ENCODE measurements around the gene MAP4K4.

MAP4K4 gene

GRCh38 chr2:101723371-101724124 lies 26.0 kb downstream of the MAP4K4 start:
- no peak for DNase-seq (ENCODE audit: low read depth)

- no peak for DNase-seq (ENCODE audit: low read depth)
These were observed 26.6 kb downstream of the MAP4K4 start for GRCh38 chr2:101724125-101724474.

- DNase-seq (ENCODE audit: low read depth), result no peak
These were observed 27.5 kb downstream of the MAP4K4 start for GRCh38 chr2:101725038-101725437.

- DNase-seq (ENCODE audit: low read depth), result no peak
These were observed 28.1 kb downstream of the MAP4K4 start for GRCh38 chr2:101725515-101726192.

GRCh38 chr2:101728865-101729264 lies 31.4 kb downstream of the MAP4K4 start:
- no peak for DNase-seq (ENCODE audit: low read depth)

- peak; percentile 15 for DNase-seq (ENCODE audit: low read depth)
These were observed 32.1 kb downstream of the MAP4K4 start for GRCh38 chr2:101729521-101730190.

- DNase-seq (ENCODE audit: low read depth), result no peak
These were observed 33.9 kb downstream of the MAP4K4 start for GRCh38 chr2:101731221-101732054.

- DNase-seq (ENCODE audit: low read depth), result no peak
These were observed 34.7 kb downstream of the MAP4K4 start for GRCh38 chr2:101732199-101732598.

- no peak for DNase-seq (ENCODE audit: low read depth)
These were observed 35.3 kb downstream of the MAP4K4 start for GRCh38 chr2:101732773-101733256.

GRCh38 chr2:101733257-101733993 lies 35.9 kb downstream of the MAP4K4 start:
- DNase-seq (ENCODE audit: low read depth), result no peak

GRCh38 chr2:101734505-101735165 lies 37.1 kb downstream of the MAP4K4 start:
- DNase-seq (ENCODE audit: low read depth), result no peak

- DNase-seq (ENCODE audit: low read depth), result no peak
These were observed 37.6 kb downstream of the MAP4K4 start for GRCh38 chr2:101735166-101735533.

- DNase-seq (ENCODE audit: low read depth), result no peak
These were observed 38.7 kb downstream of the MAP4K4 start for GRCh38 chr2:101736233-101736632.

- DNase-seq (ENCODE audit: low read depth), result no peak
These were observed 39.4 kb downstream of the MAP4K4 start for GRCh38 chr2:101736861-101737291.

- DNase-seq (ENCODE audit: low read depth), result no peak
These were observed 40.2 kb downstream of the MAP4K4 start for GRCh38 chr2:101737478-101738255.

GRCh38 chr2:101738649-101739048 lies 41.1 kb downstream of the MAP4K4 start:
- DNase-seq (ENCODE audit: low read depth), result no peak

- no peak for DNase-seq (ENCODE audit: low read depth)
These were observed 43.1 kb downstream of the MAP4K4 start for GRCh38 chr2:101740555-101740964.

- no peak for DNase-seq (ENCODE audit: low read depth)
These were observed 44.4 kb downstream of the MAP4K4 start for GRCh38 chr2:101741775-101742520.

GRCh38 chr2:101742547-101742946 lies 45.0 kb downstream of the MAP4K4 start:
- DNase-seq (ENCODE audit: low read depth), result no peak

Measured in stimulated activated CD4-positive, alpha-beta T cell treated with anti-CD3 and anti-CD28 coated beads, Interleukin-2, amount 100 ng/mL, for 4 hours (primary cell).